Liver (tissue), 9 donors: ENCODE results near the gene TMEM151B. TPM values are rescaled to one million over a fixed set of nuclear protein-coding genes. Genes with fewer than 3 reads are reported as not detected.

Source experiments
- DNase-seq: peaks from one replicate; pipeline ENCODE4 v3.0.0-alpha.2; 2017; ENCODE audit warnings: low spot score
- H3K27ac ChIP-seq, 2 donors: one replicate each; pipeline ENCODE4 v1.7.0; 2013; ENCODE audit warnings: inconsistent platforms in 2 of 2, low read length in 2 of 2, control low read depth in 1 of 2, low read depth in 1 of 2, mild to moderate bottlenecking in 1 of 2
- H3K27me3 ChIP-seq, 4 donors: one replicate each; pipeline versions ENCODE4 v1.6.1 to v1.7.0; 2013; ENCODE audit warnings: low read length in 3 of 4, inconsistent platforms in 1 of 4, mild to moderate bottlenecking in 1 of 4, moderate library complexity in 1 of 4; ENCODE audit not compliant: control insufficient read depth in 4 of 4, insufficient read depth in 4 of 4
- H3K36me3 ChIP-seq, 4 donors: one replicate each; pipeline versions ENCODE4 v1.6.1 to v1.7.0; 2013; ENCODE audit warnings: low read length in 3 of 4, mild to moderate bottlenecking in 3 of 4, low read depth in 1 of 4, moderate library complexity in 1 of 4; ENCODE audit not compliant: control insufficient read depth in 4 of 4, insufficient read depth in 3 of 4
- H3K4me1 ChIP-seq, 4 donors: one replicate each; pipeline versions ENCODE4 v1.6.1 to v1.7.0; 2013; ENCODE audit warnings: low read length in 3 of 4, mild to moderate bottlenecking in 3 of 4, moderate library complexity in 1 of 4; ENCODE audit not compliant: control insufficient read depth in 4 of 4, insufficient read depth in 4 of 4
- H3K4me3 ChIP-seq, 3 donors: one replicate each; pipeline versions ENCODE4 v1.6.1 to v1.7.0; 2013; ENCODE audit warnings: low read length in 3 of 3, control low read depth in 1 of 3, low read depth in 1 of 3, mild to moderate bottlenecking in 1 of 3
- H3K9ac ChIP-seq, 2 donors: one replicate each; pipeline ENCODE4 v1.7.0; 2013; ENCODE audit warnings: low read length in 2 of 2, mild to moderate bottlenecking in 2 of 2, moderate library complexity in 2 of 2, control low read depth in 1 of 2, low read depth in 1 of 2
- H3K9me3 ChIP-seq, 4 donors: one replicate each; pipeline versions ENCODE4 v1.6.1 to v1.7.0; 2013; ENCODE audit warnings: low read length in 3 of 4; ENCODE audit not compliant: control insufficient read depth in 4 of 4
- EGR1 ChIP-seq, 2 donors: IDR thresholded peaks; 2 replicates each; pipeline ENCODE4 v1.6.1; 2016 to 2018; ENCODE audit warnings: antibody characterized with exemption in 2 of 2, low read depth in 2 of 2
- FOXA1 ChIP-seq: IDR thresholded peaks from 2 replicates; pipeline ENCODE4 v1.6.1; 2016; ENCODE audit warnings: antibody characterized with exemption
- FOXA2 ChIP-seq: IDR thresholded peaks from 2 replicates; pipeline ENCODE4 v1.6.1; 2016; ENCODE audit warnings: antibody characterized with exemption
- GABPA ChIP-seq, 2 donors: IDR thresholded peaks in 1 of 2; conservative IDR thresholded peaks in 1 of 2; 2 replicates each; pipeline ENCODE4 v1.6.1; 2016; ENCODE audit warnings: antibody characterized with exemption in 2 of 2, mild to moderate bottlenecking in 1 of 2, moderate library complexity in 1 of 2
- HNF4A ChIP-seq, 2 donors: conservative IDR thresholded peaks; 2 replicates each; pipeline ENCODE4 v1.6.1; 2016; ENCODE audit warnings: antibody characterized with exemption in 2 of 2, mild to moderate bottlenecking in 2 of 2
- HNF4G ChIP-seq: IDR thresholded peaks from 2 replicates; pipeline ENCODE4 v1.6.1; 2016; ENCODE audit warnings: antibody characterized with exemption
- JUND ChIP-seq, 2 donors: IDR thresholded peaks; 2 replicates each; pipeline ENCODE4 v1.6.1; 2016; ENCODE audit warnings: antibody characterized with exemption in 2 of 2
- NR2F2 ChIP-seq: IDR thresholded peaks from 2 replicates; pipeline ENCODE4 v1.6.1; 2016; ENCODE audit warnings: antibody characterized with exemption
- RAD21 ChIP-seq, 2 donors: IDR thresholded peaks; 2 replicates each; pipeline ENCODE4 v1.6.1; 2016; ENCODE audit warnings: antibody characterized with exemption in 2 of 2, mild to moderate bottlenecking in 2 of 2
- RXRA ChIP-seq, 2 donors: IDR thresholded peaks; 2 replicates each; pipeline ENCODE4 v1.6.1; 2017 to 2018; ENCODE audit warnings: antibody characterized with exemption in 2 of 2, mild to moderate bottlenecking in 1 of 2
- SP1 ChIP-seq: IDR thresholded peaks from 2 replicates; pipeline ENCODE4 v1.6.1; 2018; ENCODE audit warnings: antibody characterized with exemption, mild to moderate bottlenecking
- TAF1 ChIP-seq: conservative IDR thresholded peaks from 2 replicates; pipeline ENCODE4 v1.6.1; 2016; ENCODE audit warnings: antibody characterized with exemption, mild to moderate bottlenecking
- YY1 ChIP-seq: IDR thresholded peaks from 2 replicates; pipeline ENCODE4 v1.6.1; 2016; ENCODE audit warnings: antibody characterized with exemption, mild to moderate bottlenecking
- WGBS: extraction: QIAGEN DNeasy Blood & Tissue Kit; methylation state at CpG from one replicate; pipeline ENCODE4 v1.1.7; 2013; 5-methylcytosine and 5-hydroxymethylcytosine counted together
- polyA plus RNA-seq, 2 donors: library from polyadenylated mRNA; stranded (reverse) in 1 of 2; unstranded in 1 of 2; fragments of 200-250 nt in 1 of 2; fragments of >200 nt in 1 of 2; fragmentation: Nextera tagmentation in 1 of 2; extraction: Ambion mirVana in 1 of 2; gene quantifications; one replicate each; pipeline versions ENCODE4 v1.2.1 to v1.2.3, GENCODE V29; 2013 to 2015
- total RNA-seq, 2 donors: library from RNA; depleted of rRNA; stranded (reverse); fragments of >200 nt; gene quantifications; one replicate each; pipeline ENCODE4 v1.2.3, GENCODE V29; 2014
- TF ChIP-seq, protein P1 (sequence below): IDR thresholded peaks from 2 replicates; pipeline ENCODE4 v1.6.1; 2016; ENCODE audit warnings: antibody characterized with exemption
- TF ChIP-seq, protein P2 (sequence below): fragments of 150-350 bp; IDR thresholded peaks from 2 replicates; pipeline ENCODE4 v1.5.1; 2017; ENCODE audit warnings: improper control_type of control experiment, low read depth, low read length; ENCODE audit not compliant: missing input control
- TF ChIP-seq, protein P3 (sequence below): IDR thresholded peaks from 2 replicates; pipeline ENCODE4 v1.6.1; 2016; ENCODE audit warnings: antibody characterized with exemption, mild to moderate bottlenecking
- TF ChIP-seq, protein P4 (sequence below): IDR thresholded peaks from 2 replicates; pipeline ENCODE4 v1.6.1; 2016; ENCODE audit warnings: antibody characterized with exemption
- donor health status: healthy.
- donor health status: healthy.
- donor health status: healthy.
- donor health status: healthy.
- donor health status: healthy.

Gene TMEM151B
- total and polyA plus RNA-seq, 4 donors: not detected

DNA sequence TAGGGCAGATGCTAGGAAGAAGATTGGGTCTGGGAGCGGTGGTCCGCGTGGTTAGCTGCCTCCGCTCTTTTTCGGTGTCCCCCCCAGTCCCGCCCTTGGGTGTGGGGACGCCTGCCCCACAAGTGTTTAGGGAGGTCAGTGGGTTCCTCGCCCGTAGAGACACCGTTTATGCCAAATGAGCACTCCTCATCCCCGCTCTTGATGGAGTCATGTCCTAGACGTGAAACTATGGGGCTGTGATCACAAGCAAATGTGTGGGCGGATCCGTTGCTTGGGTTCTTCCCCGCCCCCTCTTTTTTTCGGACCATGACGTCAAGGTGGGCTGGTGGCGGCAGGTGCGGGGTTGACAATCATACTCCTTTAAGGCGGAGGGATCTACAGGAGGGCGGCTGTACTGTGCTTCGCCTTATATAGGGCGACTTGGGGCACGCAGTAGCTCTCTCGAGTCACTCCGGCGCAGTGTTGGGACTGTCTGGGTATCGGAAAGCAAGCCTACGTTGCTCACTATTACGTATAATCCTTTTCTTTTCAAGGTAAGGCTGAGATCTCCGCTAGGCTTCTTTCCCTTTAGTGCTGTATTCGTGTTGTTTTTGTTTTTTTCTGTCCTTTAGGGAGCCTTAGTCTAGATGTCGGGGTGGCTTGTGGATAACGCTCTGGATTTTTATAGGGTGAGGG is 23.4 kb upstream of the TMEM151B start, which contains the start of gene HSP90AB1 (continued):
- TF ChIP-seq, protein P1, sequence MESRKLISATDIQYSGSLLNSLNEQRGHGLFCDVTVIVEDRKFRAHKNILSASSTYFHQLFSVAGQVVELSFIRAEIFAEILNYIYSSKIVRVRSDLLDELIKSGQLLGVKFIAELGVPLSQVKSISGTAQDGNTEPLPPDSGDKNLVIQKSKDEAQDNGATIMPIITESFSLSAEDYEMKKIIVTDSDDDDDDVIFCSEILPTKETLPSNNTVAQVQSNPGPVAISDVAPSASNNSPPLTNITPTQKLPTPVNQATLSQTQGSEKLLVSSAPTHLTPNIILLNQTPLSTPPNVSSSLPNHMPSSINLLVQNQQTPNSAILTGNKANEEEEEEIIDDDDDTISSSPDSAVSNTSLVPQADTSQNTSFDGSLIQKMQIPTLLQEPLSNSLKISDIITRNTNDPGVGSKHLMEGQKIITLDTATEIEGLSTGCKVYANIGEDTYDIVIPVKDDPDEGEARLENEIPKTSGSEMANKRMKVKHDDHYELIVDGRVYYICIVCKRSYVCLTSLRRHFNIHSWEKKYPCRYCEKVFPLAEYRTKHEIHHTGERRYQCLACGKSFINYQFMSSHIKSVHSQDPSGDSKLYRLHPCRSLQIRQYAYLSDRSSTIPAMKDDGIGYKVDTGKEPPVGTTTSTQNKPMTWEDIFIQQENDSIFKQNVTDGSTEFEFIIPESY: peak; percentile 68
- no peak for TF ChIP-seq FOXA1
- peak in 1 of 2 donors; percentile 13 for TF ChIP-seq RAD21 (IDR thresholded peaks at IDR 0.05)
- peak; percentile 100 for TF ChIP-seq TAF1
- peak; percentile 57 to 72 for TF ChIP-seq JUND (IDR thresholded peaks at IDR 0.05)
- peak; percentile 12 to 18 for TF ChIP-seq HNF4A (conservative IDR thresholded peaks at IDR 0.05)
- peak; percentile 19 for TF ChIP-seq NR2F2
- peak; percentile 77 for TF ChIP-seq SP1

DNA sequence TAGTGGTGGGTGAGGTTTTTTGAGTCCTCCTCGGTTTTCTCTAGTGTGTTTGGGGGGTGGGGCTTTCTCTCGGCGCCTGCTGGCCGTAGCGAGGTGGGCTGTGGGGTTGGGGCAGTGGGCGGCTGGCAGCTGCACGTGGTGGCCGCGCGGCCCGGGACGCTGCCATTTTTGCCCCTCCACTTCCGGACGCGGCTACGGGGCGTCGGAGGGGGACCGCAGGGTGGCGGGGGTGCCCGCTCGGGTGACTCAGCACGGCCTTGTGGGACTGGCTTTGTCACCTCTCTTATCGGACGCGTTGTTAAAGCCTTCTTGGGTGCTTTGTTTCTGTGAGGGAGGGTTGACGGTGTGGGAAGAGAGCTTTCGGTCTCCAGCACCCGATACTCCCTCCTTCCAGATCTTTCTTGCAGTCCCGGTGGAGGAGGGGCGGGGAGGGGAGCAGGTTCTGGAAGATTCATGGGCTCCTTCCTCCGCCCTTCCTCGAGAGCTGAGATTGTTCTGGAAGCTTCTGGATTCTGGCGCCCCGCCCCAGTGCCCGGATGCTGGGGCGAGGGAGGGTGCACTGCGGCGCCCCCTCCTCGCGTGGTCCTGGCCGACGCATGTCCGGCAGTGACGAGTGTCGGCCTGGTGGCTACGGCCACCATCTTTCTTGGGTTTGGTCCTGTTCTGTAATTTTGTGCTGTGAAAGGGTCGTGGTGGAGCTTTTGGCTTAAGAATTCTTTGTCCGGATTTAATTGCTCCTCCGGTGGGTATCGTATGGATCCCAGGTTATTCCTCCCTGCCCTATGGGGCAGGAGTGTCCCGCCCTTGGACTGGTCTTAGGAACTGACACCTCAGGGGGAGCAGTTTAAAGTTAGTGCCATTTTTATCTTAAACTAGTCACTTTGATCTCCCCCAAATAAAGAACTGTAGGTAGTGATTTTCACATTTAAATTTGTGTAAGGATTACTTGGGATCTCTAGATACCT is 22.6 kb upstream of the TMEM151B start:
- peak overlapping the region; percentile 93 to 100 for H3K9ac ChIP-seq
- no peaks in the 10 kb centered on the region for H3K9me3 ChIP-seq
- H3K4me3 ChIP-seq: peak overlapping the region; percentile 74 to 88 (median 83)
- TF ChIP-seq NR2F2 (no peak), RXRA (IDR thresholded peaks at IDR 0.05) (no peak), JUND (IDR thresholded peaks at IDR 0.05) (no peak), RAD21 (IDR thresholded peaks at IDR 0.05) (no peak), FOXA2 (no peak), HNF4A (conservative IDR thresholded peaks at IDR 0.05) (peak in 1 of 2 donors; percentile 5), HNF4G (no peak), GABPA (IDR thresholded peaks at IDR 0.05 in 1 of 2, conservative IDR thresholded peaks at IDR 0.05 in 1 of 2) (peak in 1 of 2 donors; percentile 6), EGR1 (IDR thresholded peaks at IDR 0.05; ENCODE audit: low read depth in 2 of 2) (no peak), YY1 (peak; percentile 85), SP1 (no peak)
- TF ChIP-seq, protein P2, sequence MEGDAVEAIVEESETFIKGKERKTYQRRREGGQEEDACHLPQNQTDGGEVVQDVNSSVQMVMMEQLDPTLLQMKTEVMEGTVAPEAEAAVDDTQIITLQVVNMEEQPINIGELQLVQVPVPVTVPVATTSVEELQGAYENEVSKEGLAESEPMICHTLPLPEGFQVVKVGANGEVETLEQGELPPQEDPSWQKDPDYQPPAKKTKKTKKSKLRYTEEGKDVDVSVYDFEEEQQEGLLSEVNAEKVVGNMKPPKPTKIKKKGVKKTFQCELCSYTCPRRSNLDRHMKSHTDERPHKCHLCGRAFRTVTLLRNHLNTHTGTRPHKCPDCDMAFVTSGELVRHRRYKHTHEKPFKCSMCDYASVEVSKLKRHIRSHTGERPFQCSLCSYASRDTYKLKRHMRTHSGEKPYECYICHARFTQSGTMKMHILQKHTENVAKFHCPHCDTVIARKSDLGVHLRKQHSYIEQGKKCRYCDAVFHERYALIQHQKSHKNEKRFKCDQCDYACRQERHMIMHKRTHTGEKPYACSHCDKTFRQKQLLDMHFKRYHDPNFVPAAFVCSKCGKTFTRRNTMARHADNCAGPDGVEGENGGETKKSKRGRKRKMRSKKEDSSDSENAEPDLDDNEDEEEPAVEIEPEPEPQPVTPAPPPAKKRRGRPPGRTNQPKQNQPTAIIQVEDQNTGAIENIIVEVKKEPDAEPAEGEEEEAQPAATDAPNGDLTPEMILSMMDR: no peak
- TF ChIP-seq, protein P3, sequence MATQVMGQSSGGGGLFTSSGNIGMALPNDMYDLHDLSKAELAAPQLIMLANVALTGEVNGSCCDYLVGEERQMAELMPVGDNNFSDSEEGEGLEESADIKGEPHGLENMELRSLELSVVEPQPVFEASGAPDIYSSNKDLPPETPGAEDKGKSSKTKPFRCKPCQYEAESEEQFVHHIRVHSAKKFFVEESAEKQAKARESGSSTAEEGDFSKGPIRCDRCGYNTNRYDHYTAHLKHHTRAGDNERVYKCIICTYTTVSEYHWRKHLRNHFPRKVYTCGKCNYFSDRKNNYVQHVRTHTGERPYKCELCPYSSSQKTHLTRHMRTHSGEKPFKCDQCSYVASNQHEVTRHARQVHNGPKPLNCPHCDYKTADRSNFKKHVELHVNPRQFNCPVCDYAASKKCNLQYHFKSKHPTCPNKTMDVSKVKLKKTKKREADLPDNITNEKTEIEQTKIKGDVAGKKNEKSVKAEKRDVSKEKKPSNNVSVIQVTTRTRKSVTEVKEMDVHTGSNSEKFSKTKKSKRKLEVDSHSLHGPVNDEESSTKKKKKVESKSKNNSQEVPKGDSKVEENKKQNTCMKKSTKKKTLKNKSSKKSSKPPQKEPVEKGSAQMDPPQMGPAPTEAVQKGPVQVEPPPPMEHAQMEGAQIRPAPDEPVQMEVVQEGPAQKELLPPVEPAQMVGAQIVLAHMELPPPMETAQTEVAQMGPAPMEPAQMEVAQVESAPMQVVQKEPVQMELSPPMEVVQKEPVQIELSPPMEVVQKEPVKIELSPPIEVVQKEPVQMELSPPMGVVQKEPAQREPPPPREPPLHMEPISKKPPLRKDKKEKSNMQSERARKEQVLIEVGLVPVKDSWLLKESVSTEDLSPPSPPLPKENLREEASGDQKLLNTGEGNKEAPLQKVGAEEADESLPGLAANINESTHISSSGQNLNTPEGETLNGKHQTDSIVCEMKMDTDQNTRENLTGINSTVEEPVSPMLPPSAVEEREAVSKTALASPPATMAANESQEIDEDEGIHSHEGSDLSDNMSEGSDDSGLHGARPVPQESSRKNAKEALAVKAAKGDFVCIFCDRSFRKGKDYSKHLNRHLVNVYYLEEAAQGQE: no peak
- TF ChIP-seq, protein P1: no peak
- TF ChIP-seq, protein P4, sequence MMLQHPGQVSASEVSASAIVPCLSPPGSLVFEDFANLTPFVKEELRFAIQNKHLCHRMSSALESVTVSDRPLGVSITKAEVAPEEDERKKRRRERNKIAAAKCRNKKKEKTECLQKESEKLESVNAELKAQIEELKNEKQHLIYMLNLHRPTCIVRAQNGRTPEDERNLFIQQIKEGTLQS: no peak
- WGBS: under 1% methylated on average over 52 of the region's 52 CpGs
- peaks cover 5 to 27% (median 21%) of the 10 kb centered on the region in 4 donors for H3K4me1 ChIP-seq
- H3K27me3 ChIP-seq: no peaks in the 10 kb centered on the region
- H3K27ac ChIP-seq: peak overlapping the region; percentile 99 to 100
- peak; percentile 79 for DNase-seq
- peaks cover 6 to 38% (median 33%) of the 10 kb centered on the region in 4 donors for H3K36me3 ChIP-seq
